K562 treated with DMSO at 1 percent for 24 hours (cell line): Measurements from ENCODE around the gene SOX30. TPM values are rescaled to one million over a fixed set of nuclear protein-coding genes. Genes with fewer than 3 reads are reported as not detected.

Source experiments
- total RNA-seq: library from RNA; unstranded; fragments of 300-600 nt; gene quantifications from 2 replicates; pipeline ENCODE4 v1.2.3, GENCODE V29; 2022; ENCODE audit warnings: low read depth; ENCODE audit not compliant: insufficient read depth

SOX30 gene
- total RNA-seq, result 0.21 TPM in 1 of 2 replicates, not detected in the other

DNA sequence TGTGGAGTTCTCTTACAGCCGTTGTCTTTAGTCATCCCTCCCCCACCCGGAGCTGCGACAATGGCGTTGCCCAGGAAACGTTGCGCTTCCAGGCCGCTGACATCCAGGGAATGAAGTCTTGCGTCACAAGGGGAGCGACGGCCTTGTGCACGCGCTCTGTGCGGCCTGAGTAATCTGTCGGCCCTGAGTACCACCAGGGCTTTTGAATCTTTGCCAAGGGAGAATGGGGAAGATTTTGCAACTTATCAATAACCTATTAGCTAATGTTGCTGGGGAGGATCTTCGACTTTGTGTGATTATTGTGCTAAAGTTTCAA, at the start of gene SOX30:
Gene SOX30, minus strand, starts transcription at position 62 of the 316 bp plus-strand sequence. CDS start 360 bp downstream, outside the sequence.

DNA sequence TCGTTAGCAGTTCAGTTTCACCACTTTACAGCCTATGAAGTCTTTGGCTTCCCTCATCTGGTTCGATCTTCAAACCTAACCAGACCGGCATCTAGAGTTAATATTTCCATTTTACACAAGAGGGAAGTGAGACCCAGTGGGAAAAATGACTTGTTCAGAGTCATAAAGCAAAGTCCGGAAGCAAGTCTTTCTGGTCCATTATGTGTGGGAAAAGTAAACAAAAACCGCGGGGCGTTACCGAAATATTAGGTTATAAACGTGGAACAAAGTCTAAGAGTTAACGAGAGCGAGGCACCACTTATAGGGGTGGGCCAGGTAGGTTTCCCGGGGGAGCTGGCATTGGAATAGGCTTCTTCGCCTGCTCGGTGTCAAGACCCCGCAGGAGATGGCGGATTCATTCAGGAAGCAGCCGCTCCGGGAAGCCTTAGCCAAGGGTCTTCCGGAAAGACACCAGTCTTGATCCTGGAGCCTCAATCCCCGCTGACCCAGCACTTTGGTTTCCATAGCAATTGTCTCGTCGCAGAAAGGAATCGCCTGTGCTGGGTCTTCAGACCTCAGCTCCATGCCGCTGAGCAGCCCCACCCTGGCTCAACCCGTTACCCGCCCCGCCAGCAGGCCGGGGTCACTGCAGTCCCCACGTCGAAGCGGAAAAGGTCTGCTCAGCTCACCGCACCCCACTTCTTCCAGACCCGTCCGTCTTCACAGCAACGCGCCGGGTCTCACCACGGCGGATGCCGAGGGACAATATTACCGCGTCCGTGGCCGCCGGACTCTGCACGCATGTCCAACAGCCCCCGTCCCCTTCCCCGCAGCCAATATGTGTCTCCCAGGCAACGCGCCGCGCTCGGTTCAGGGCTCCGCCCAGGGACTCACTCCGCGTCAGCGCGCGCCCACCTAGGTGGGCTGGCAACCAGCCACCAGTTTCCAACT, 18.7 kb upstream of the SOX30 start, which contains the start of gene C5orf52:
Gene C5orf52, plus strand, starts transcription at position 872 of the 930 bp plus-strand sequence. CDS start 82 bp downstream, outside the sequence.

Other genes starting within 250 kb of the SOX30 start
- not detected in 2 replicates for gene NIPAL4, start 192.2 kb downstream of the SOX30 start, total RNA-seq
- 9.7 and 9.8 TPM in 2 replicates for gene ADAM19, start 76.7 kb downstream of the SOX30 start, total RNA-seq
- not detected in 2 replicates for gene C5orf52, start 19.1 kb upstream of the SOX30 start, total RNA-seq
- 7.2 and 8.5 TPM in 2 replicates for gene THG1L, start 79.0 kb upstream of the SOX30 start, total RNA-seq
- gene LSM11, start 91.3 kb upstream of the SOX30 start, total RNA-seq, result 4.1 and 4.2 TPM in 2 replicates
- gene CLINT1, start 206.7 kb upstream of the SOX30 start, total RNA-seq, result 46.8 and 49.9 TPM in 2 replicates